ENCODE data around the gene ANKRD13D.
"Not testable (repeated sequence)": the region's sequence is repeated elsewhere in the genome, so short reads cannot be mapped to it uniquely, and the experiment has no call there.

ANKRD13D gene

GRCh38 chr11:67304511-67305113 is 15.5 kb downstream of the ANKRD13D start:
- no peak for DNase-seq

GRCh38 chr11:67306769-67307544 is 17.9 kb downstream of the ANKRD13D start:
- no peak for DNase-seq

- DNase-seq: no peak
Measured at GRCh38 chr11:67307545-67308001, 18.5 kb downstream of the ANKRD13D start.

GRCh38 chr11:67308031-67308866 is 19.1 kb downstream of the ANKRD13D start:
- DNase-seq: no peak

GRCh38 chr11:67309166-67309565 is 20.1 kb downstream of the ANKRD13D start:
- DNase-seq: no peak

GRCh38 chr11:67309661-67310061 is 20.6 kb downstream of the ANKRD13D start:
- DNase-seq: no peak

- DNase-seq: no peak
Measured at GRCh38 chr11:67310246-67311050, 21.3 kb downstream of the ANKRD13D start.

GRCh38 chr11:67311051-67311555 is 22.0 kb downstream of the ANKRD13D start:
- DNase-seq: no peak

- no peak for DNase-seq
Measured at GRCh38 chr11:67311556-67312082, 22.5 kb downstream of the ANKRD13D start.

- no peak for DNase-seq
Measured at GRCh38 chr11:67312187-67313021, 23.3 kb downstream of the ANKRD13D start.

- no peak for DNase-seq
Measured at GRCh38 chr11:67313125-67313890, 24.2 kb downstream of the ANKRD13D start.

GRCh38 chr11:67314218-67314617 is 25.1 kb downstream of the ANKRD13D start:
- no peak for DNase-seq

- DNase-seq: no peak
Measured at GRCh38 chr11:67315325-67315909, 26.3 kb downstream of the ANKRD13D start.

GRCh38 chr11:67316882-67317204 is 27.7 kb downstream of the ANKRD13D start:
- no peak for DNase-seq

GRCh38 chr11:67317205-67317887 is 28.2 kb downstream of the ANKRD13D start:
- peak; percentile 93 for DNase-seq

- no peak for DNase-seq
Measured at GRCh38 chr11:67317888-67318555, 28.9 kb downstream of the ANKRD13D start.

- DNase-seq: not testable (repeated sequence)
Measured at GRCh38 chr11:67318876-67319275, 29.8 kb downstream of the ANKRD13D start.

GRCh38 chr11:67320011-67320410 is 30.9 kb downstream of the ANKRD13D start:
- peak; percentile 15 for DNase-seq

GRCh38 chr11:67320691-67321090 is 31.6 kb downstream of the ANKRD13D start:
- DNase-seq: no peak
